Measurements from ENCODE around the gene MCM3AP. TPM values are rescaled to one million over a fixed set of nuclear protein-coding genes. Genes with fewer than 3 reads are reported as not detected.

The MCM3AP gene
- total RNA-seq, 2 donors from 2014 or later = 52.4 to 66.4 TPM

GRCh38 chr21:46285761-46286647 lies 593 bp upstream of the MCM3AP start, which contains the start of gene YBEY:
Gene YBEY, plus strand, starts transcription at chr21:46286342. Its CDS starts 572 bp downstream, at chr21:46286914.
- DNase-seq (peak; percentile 94), ATAC-seq (peak; percentile 97)
- intact Hi-C loops (cut with DNase I) = loop anchor here in 1 of 2 donors (1.0 to 2.0 kb wide), 2 partner anchors 11 to 39 kb away; partner anchors contain the start of gene PCNT

- ATAC-seq (no peak), DNase-seq (no peak)
- intact Hi-C loops (cut with DNase I) = loop anchor here in 1 of 2 donors (5.0 kb wide), 1 partner anchor 52 kb away; no protein-coding TSS in a partner anchor
Measured at GRCh38 chr21:46284733-46285132, 678 bp downstream of the MCM3AP start.

- intact Hi-C loops (cut with DNase I) = loop anchor here in 1 of 2 donors (5.0 kb wide), 1 partner anchor 52 kb away; no protein-coding TSS in a partner anchor
- DNase-seq (no peak), ATAC-seq (no peak)
Measured at GRCh38 chr21:46284077-46284644, 1.2 kb downstream of the MCM3AP start.

- no peak for DNase-seq
- intact Hi-C loops (cut with DNase I) = no loop called here
- no peak for ATAC-seq
Measured at GRCh38 chr21:46274797-46275390, 10.5 kb downstream of the MCM3AP start.

GRCh38 chr21:46273341-46273740 lies 12.1 kb downstream of the MCM3AP start:
- intact Hi-C loops (cut with DNase I) = no loop called here
- ATAC-seq = no peak
- no peak for DNase-seq

GRCh38 chr21:46269466-46269865 lies 15.9 kb downstream of the MCM3AP start:
- intact Hi-C loops (cut with DNase I) = no loop called here
- ATAC-seq = no peak
- DNase-seq = no peak

GRCh38 chr21:46268371-46268770 lies 17.0 kb downstream of the MCM3AP start:
- DNase-seq = no peak
- intact Hi-C loops (cut with DNase I) = no loop called here
- ATAC-seq = no peak

GRCh38 chr21:46266946-46267345 lies 18.5 kb downstream of the MCM3AP start:
- intact Hi-C loops (cut with DNase I) = no loop called here

GRCh38 chr21:46265736-46266525 lies 19.5 kb downstream of the MCM3AP start:
- intact Hi-C loops (cut with DNase I) = no loop called here
- ATAC-seq (no peak), DNase-seq (no peak)

More at GRCh38 chr21:46266946-46267345, 18.5 kb downstream of the MCM3AP start:
- no peak for DNase-seq
- ATAC-seq = no peak

- ATAC-seq (peak; percentile 36 to 41), DNase-seq (no peak)
- intact Hi-C loops (cut with DNase I) = no loop called here
Measured at GRCh38 chr21:46264690-46265144, 20.7 kb downstream of the MCM3AP start.

- ATAC-seq (no peak), DNase-seq (no peak)
- intact Hi-C loops (cut with DNase I) = no loop called here
Measured at GRCh38 chr21:46264046-46264689, 21.2 kb downstream of the MCM3AP start.

- DNase-seq = no peak
- intact Hi-C loops (cut with DNase I) = loop anchor here in 1 of 2 donors (10.0 kb wide), 1 partner anchor 112 kb away; no protein-coding TSS in a partner anchor
- ATAC-seq = peak; percentile 57 to 78
Measured at GRCh38 chr21:46256501-46256994, 28.9 kb downstream of the MCM3AP start.

- intact Hi-C loops (cut with DNase I) = loop anchor here in 1 of 2 donors (10.0 kb wide), 1 partner anchor 111 kb away; no protein-coding TSS in a partner anchor
- ATAC-seq (peak; percentile 5 to 7), DNase-seq (no peak)
Measured at GRCh38 chr21:46255758-46256337, 29.6 kb downstream of the MCM3AP start.

- ATAC-seq (no peak), DNase-seq (no peak)
- intact Hi-C loops (cut with DNase I) = loop anchor here in 1 of 2 donors (10.0 kb wide), 1 partner anchor 110 kb away; no protein-coding TSS in a partner anchor
Measured at GRCh38 chr21:46255166-46255565, 30.2 kb downstream of the MCM3AP start.

- no peak for ATAC-seq
- intact Hi-C loops (cut with DNase I) = loop anchor here in 1 of 2 donors (10.0 kb wide), 1 partner anchor 110 kb away; no protein-coding TSS in a partner anchor
- DNase-seq = no peak
Measured at GRCh38 chr21:46254208-46254975, 31.0 kb downstream of the MCM3AP start.

GRCh38 chr21:46253610-46254124 lies 31.7 kb downstream of the MCM3AP start:
- intact Hi-C loops (cut with DNase I) = loop anchor here in 1 of 2 donors (10.0 kb wide), 1 partner anchor 109 kb away; no protein-coding TSS in a partner anchor
- peak in 1 of 2 donors; percentile 7 for ATAC-seq

More at GRCh38 chr21:46253610-46254124, 31.7 kb downstream of the MCM3AP start:
- no peak for DNase-seq
